GM19035 (cell line): Measurements from ENCODE around the gene POLD2.

Source experiments
- ATAC-seq: cut with Tn5 transposase; IDR thresholded peaks from one replicate; pipeline ENCODE4 v1.9.1; 2021; ENCODE audit not compliant: unreplicated experiment

Gene POLD2

GRCh38 chr7:44152971-44153947 lies 29.9 kb upstream of the POLD2 start:
- no peak for ATAC-seq

- ATAC-seq = no peak
Observed at GRCh38 chr7:44151956-44152355, 28.6 kb upstream of the POLD2 start.

GRCh38 chr7:44150966-44151941 lies 27.9 kb upstream of the POLD2 start:
- ATAC-seq = no peak

- ATAC-seq = no peak
Observed at GRCh38 chr7:44150466-44150832, 27.1 kb upstream of the POLD2 start.

- ATAC-seq = no peak
Observed at GRCh38 chr7:44149571-44150465, 26.5 kb upstream of the POLD2 start.

- no peak for ATAC-seq
Observed at GRCh38 chr7:44148961-44149536, 25.7 kb upstream of the POLD2 start.

- ATAC-seq = no peak
Observed at GRCh38 chr7:44148166-44148565, 24.8 kb upstream of the POLD2 start.

GRCh38 chr7:44147026-44147991 lies 24.0 kb upstream of the POLD2 start:
- ATAC-seq = no peak

GRCh38 chr7:44145969-44146911 lies 22.9 kb upstream of the POLD2 start:
- no peak for ATAC-seq

GRCh38 chr7:44145479-44145968 lies 22.2 kb upstream of the POLD2 start:
- no peak for ATAC-seq

GRCh38 chr7:44144968-44145478 lies 21.7 kb upstream of the POLD2 start:
- ATAC-seq = no peak

GRCh38 chr7:44144426-44144967 lies 21.1 kb upstream of the POLD2 start:
- ATAC-seq = no peak

- no peak for ATAC-seq
Observed at GRCh38 chr7:44143646-44144250, 20.4 kb upstream of the POLD2 start.

GRCh38 chr7:44142028-44142427 lies 18.7 kb upstream of the POLD2 start:
- no peak for ATAC-seq

GRCh38 chr7:44141221-44141850 lies 18.0 kb upstream of the POLD2 start, which contains the start of gene MYL7:
Gene MYL7, minus strand, starts transcription at chr7:44141332. Its CDS starts 27 bp downstream, at chr7:44141305.
- ATAC-seq = no peak

GRCh38 chr7:44140341-44140740 lies 17.0 kb upstream of the POLD2 start:
- no peak for ATAC-seq
